ENCODE data around the gene LYPD3.

LYPD3 gene

DNA sequence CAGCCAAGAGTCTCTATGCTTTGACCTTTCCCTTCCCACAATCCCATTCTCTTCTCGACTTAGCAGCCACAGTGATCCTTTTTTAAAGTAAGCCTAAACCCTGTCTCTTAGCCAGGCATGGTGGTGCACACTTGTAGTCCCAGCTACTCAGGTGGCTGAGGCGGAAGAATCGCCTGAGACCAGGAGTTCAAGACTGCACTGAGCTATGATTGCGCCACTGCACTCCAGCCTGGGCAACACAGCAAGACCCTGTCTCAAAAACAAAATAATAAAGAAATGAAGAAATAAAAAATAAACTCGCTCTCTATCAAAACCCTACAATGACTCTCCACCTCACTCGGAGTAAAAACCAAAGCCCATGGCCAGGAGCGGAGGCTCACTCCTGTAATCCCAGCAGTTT lies 36.0 kb downstream of the LYPD3 start:
- DNase-seq = no peak

DNA sequence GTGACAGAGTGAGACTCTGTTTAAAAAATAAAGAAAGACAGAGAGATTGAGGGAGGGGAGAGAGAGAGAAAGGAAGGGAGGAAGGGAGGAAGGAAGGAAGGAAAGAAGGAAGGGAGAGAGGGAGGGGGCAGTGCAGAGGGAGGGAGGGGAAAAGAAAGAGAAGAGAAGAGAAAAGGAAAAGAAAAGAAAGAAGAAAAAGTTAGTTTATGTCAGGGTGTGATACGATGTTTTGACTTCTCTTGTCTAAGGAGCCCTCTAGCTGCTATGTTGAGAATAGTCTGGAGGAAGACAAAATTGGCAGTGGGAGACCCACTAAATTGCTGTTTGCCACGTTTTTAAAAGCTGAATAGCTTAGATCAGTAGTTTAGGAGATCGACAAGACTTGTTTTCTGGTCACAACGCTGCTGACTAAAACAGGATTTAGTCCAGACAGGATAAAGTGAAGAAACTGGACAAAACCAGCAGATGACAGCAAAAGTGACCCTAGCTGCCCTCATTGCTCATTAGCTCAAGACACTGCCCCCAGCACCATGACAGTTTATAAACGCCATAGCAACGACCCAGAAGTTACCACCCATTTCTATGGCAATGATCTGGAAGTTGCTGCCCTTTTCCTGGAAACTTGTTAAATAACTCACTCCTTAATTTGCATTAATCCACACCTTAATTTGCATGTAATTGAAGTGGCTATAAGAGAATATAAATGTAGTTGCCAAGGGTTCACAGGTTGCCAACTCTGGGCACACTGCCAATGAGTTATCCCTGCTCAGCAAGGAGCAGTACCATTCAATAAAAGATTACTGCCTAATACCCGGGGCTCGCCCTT lies 39.6 kb downstream of the LYPD3 start:
- no peak for DNase-seq

DNA sequence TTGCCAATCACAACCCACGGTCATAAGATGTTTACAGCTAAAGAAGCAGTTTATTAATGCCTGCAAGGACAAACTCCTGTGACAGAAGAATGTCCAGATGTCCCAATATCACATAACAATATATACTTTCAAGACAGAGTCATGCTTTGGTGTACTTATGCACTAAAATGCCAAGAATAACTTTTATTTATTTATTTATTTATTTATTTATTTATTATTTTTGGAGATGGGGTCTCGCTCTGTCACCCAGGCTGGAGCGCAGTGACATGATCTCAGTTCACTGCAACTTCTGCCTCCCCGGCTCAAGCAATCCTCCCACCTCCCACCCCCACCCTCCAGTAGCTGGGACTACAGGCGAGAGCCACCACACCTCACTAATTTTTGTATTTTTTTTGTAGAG lies 41.6 kb downstream of the LYPD3 start:
- DNase-seq = no peak

GRCh38 chr19:43422689-43423066 lies 42.7 kb downstream of the LYPD3 start:
- no peak for DNase-seq

- DNase-seq = no peak
These were observed 43.3 kb downstream of the LYPD3 start for GRCh38 chr19:43422000-43422688.

- no peak for DNase-seq
These were observed 44.5 kb downstream of the LYPD3 start for GRCh38 chr19:43420954-43421353.

GRCh38 chr19:43416951-43417623 lies 48.3 kb downstream of the LYPD3 start:
- no peak for DNase-seq

DNA sequence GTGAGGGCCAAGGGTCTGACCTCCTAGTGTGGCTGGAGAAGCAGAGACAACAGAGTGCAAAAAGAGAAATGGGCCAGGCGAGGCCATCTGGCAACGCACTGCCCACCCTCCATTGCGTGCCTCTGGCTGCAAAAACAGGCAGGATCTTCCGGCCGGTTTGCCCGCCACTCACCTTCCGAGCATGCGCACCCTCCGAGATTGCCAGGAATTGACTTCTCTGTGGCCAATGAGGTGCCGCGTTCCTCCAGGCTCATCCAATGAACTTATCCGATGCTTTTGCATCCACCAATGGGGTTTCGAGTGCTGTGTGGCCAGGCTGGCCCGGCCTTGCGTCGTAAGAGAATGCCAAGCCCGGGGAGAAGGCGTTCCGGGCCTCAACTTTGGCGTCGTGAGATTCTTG lies 50.9 kb downstream of the LYPD3 start, which contains the start of gene TEX101:
Gene TEX101, plus strand, starts transcription at position 337 of the 400 bp plus-strand sequence. CDS start 1,030 bp downstream, outside the sequence.
- no peak for DNase-seq

DNA sequence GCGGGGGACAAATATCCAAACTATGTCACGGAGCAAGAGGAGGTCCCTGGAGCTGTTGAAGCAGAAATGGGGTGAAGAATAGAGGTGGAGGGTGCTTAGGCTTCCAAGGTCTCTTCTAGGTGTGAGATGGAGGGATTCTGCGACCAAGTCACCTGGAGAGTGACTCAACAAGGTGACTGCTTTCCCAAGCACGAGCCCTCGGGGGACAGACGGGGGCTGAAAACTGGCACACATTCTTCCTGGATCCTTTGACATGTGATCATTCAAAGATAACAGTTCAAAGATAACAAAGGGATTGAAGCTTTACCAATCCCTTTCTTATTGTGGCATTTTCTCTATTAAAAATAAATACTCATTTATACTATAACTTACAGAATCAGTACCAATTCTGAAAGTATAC lies 53.0 kb downstream of the LYPD3 start:
- no peak for DNase-seq

Measured in bone marrow (tissue), 2 donors.